ENCODE measurements around the gene CNPY1.

DNA sequence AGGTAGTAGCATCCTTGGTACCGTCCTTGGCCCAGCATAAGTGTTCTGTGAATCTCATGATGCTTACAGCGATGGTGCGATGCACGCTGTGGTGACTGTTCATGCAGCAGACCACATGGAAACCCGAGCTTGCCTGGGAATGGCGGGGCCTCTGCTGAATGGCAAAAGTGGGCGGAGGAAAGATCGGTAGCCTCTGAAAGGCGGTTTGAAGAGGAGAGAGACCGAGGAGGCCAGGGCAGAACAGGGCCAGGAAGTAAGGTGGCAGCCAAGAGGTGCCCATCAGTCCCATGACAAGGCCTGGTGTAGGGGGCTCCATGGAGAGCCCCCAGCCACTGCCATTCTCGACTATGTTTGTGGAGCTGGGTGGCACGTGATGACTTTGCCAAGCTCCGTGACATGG, 33.2 kb upstream of the CNPY1 start:
- TF ChIP-seq, protein P1, sequence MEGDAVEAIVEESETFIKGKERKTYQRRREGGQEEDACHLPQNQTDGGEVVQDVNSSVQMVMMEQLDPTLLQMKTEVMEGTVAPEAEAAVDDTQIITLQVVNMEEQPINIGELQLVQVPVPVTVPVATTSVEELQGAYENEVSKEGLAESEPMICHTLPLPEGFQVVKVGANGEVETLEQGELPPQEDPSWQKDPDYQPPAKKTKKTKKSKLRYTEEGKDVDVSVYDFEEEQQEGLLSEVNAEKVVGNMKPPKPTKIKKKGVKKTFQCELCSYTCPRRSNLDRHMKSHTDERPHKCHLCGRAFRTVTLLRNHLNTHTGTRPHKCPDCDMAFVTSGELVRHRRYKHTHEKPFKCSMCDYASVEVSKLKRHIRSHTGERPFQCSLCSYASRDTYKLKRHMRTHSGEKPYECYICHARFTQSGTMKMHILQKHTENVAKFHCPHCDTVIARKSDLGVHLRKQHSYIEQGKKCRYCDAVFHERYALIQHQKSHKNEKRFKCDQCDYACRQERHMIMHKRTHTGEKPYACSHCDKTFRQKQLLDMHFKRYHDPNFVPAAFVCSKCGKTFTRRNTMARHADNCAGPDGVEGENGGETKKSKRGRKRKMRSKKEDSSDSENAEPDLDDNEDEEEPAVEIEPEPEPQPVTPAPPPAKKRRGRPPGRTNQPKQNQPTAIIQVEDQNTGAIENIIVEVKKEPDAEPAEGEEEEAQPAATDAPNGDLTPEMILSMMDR (conservative IDR thresholded peaks at IDR 0.05) = no peak
- no peak for TF ChIP-seq EZH2 (IDR thresholded peaks at IDR 0.05; ENCODE audit: low read depth)
